NCI-H1694 (cell line): ENCODE data around the gene ACP5.

Experiments
- DNase-seq: peaks from one replicate; lab custom pipeline; 2025; lab: John Stamatoyannopoulos, UW

Gene ACP5

GRCh38 chr19:11547929-11548700, 29.3 kb downstream of the ACP5 start:
- DNase-seq = no peak

GRCh38 chr19:11541238-11541637, 36.2 kb downstream of the ACP5 start:
- DNase-seq = no peak

GRCh38 chr19:11540645-11541044, 36.8 kb downstream of the ACP5 start:
- no peak for DNase-seq

DNA sequence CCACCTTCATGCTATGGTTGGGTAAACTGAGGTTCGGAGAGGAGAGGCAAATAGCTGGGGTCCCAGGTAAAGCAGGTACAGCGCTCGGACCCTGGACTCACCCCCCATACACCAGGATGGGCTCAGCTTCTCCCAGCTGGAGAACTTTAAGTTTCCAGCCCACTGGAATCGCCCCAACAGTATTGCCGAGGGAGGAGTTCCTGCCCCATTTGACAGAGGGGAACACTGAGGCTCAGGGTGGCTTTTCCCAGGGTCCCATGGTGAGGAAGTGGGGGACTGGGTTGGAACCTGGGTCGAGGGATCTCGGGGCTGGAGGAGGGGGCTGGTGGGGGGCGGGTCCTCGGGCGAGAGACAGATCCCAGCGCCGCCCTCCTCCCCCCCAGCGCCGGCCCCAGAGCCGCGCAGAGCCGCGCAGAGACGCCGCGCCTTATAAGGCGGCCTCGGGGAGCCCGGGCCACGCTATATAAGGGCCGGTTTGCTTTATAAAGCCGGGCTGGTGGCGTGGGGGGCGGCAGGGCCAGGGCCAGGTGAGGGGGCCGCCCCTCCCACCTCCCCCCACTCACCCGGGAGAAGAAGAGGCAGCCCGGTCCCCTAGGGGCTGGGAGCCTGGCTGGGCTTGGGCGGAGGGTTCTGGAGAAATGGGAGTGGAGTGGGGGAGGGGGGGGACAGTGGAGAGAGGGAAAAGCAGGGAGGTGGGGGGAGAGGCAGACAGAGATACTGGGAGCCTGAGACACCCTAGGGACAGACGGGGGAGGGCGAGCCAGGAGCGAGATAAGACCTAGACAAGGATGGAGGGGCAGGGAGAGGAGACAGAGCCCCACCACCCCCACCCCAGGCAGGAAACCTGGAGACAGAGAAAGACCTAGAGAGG, 37.7 kb downstream of the ACP5 start:
- no peak for DNase-seq

- DNase-seq = no peak
These were observed 39.0 kb downstream of the ACP5 start, which contains the start of gene CNN1 for GRCh38 chr19:11538232-11539036. CNN1 (plus strand) TSS chr19:11538851; CDS start chr19:11538928, 77 bp downstream.

GRCh38 chr19:11535792-11536595, 41.5 kb downstream of the ACP5 start:
- DNase-seq = peak; percentile 12

GRCh38 chr19:11534948-11535347, 42.5 kb downstream of the ACP5 start:
- DNase-seq = no peak

DNA sequence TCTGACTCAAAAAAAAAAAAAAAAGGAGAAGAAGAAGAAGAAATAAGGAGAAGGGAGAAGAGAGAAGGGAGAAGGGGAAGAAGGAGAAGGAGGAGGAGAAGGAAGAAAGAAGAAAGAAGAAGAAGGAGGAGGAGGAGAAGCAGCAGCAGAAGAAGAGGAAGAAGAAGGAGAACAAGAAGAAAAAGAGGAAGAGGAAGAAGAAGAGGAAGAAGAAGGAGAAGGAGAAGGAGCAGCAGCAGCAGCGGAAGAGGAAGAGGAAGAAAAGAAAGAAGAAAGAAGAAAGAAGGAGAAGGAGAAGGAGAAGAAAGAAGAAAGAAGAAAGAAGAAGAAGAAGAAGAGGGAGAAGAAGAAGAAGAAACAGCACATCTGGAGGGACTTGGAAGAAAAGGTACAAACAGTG, 42.9 kb downstream of the ACP5 start:
- no peak for DNase-seq

DNA sequence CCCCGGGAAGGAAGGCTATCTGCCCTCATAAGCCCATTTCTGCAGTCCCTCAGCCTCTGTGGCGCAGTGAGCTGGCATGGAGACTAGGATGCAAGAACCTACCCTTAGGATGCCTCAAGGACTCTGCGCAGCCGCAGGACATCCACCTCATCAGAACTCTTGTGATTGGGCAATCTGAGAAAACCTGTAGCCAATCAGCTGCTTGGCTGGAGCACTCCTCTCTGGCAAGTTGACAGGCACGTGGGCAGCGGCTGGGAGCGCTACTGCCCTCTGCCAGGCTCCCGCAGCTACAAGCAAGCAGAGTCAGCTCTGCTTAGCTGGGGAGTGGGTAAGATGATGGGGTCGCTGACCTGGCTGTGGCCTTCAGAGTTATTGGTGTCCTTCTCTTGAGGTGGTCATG, 47.0 kb downstream of the ACP5 start:
- peak; percentile 83 for DNase-seq

- peak; percentile 92 for DNase-seq
These were observed 48.7 kb downstream of the ACP5 start, which contains the start of gene ECSIT for GRCh38 chr19:11528551-11529341. ECSIT (minus strand) TSS chr19:11529134; CDS start chr19:11519170, 9,964 bp downstream.
